ENCODE results near the gene TMEM141. TPM values are rescaled to one million over a fixed set of nuclear protein-coding genes. Genes with fewer than 3 reads are reported as not detected.
"Not testable (repeated sequence)": the region's sequence is repeated elsewhere in the genome, so short reads cannot be mapped to it uniquely, and the experiment has no call there.

TMEM141 gene
- total RNA-seq, 1 experiment from 2014 or later = 20.5 TPM

GRCh38 chr9:136753371-136754058 lies 37.6 kb upstream of the TMEM141 start:
- Histone ChIP-seq H2AFZ (ENCODE audit: low read length) (no peak overlapping the region), H3K4me1 (ENCODE audit: low read length) (no peaks in the 10 kb centered on the region), H3K9me2 (replicated peaks; ENCODE audit: insufficient read depth, low read length) (no peaks in the 10 kb centered on the region), H3K9me3 (ENCODE audit: low read length) (peaks cover 12% of the 10 kb centered on the region), H3K4me2 (ENCODE audit: low read depth, low read length, poor library complexity, severe bottlenecking) (no peak overlapping the region), H3K27ac (ENCODE audit: low read length) (no peak overlapping the region), H3K27me3 (ENCODE audit: low read length) (peaks cover 3% of the 10 kb centered on the region; the same call in 1 of the 2 replicates), H4K20me1 (ENCODE audit: insufficient read depth, low read depth, low read length) (no peaks in the 10 kb centered on the region), H3K9ac (ENCODE audit: low read length) (no peak overlapping the region), H3K36me3 (ENCODE audit: insufficient read depth, low read length) (no peaks in the 10 kb centered on the region; the same call in 1 of the 2 replicates), H3K4me3 (ENCODE audit: low read length) (no peak overlapping the region), H3K79me2 (ENCODE audit: low read length) (no peaks in the 10 kb centered on the region)
- no peak for DNase-seq

- Histone ChIP-seq H3K27ac (ENCODE audit: low read length) (no peak overlapping the region), H3K9me3 (ENCODE audit: low read length) (peaks cover 12% of the 10 kb centered on the region), H2AFZ (ENCODE audit: low read length) (no peak overlapping the region), H3K36me3 (ENCODE audit: insufficient read depth, low read length) (no peaks in the 10 kb centered on the region; the same call in 1 of the 2 replicates), H3K9me2 (replicated peaks; ENCODE audit: insufficient read depth, low read length) (no peaks in the 10 kb centered on the region), H3K79me2 (ENCODE audit: low read length) (no peaks in the 10 kb centered on the region), H4K20me1 (ENCODE audit: insufficient read depth, low read depth, low read length) (no peaks in the 10 kb centered on the region), H3K27me3 (ENCODE audit: low read length) (peaks cover 3% of the 10 kb centered on the region; the same call in 1 of the 2 replicates), H3K4me1 (ENCODE audit: low read length) (no peaks in the 10 kb centered on the region), H3K4me2 (ENCODE audit: low read depth, low read length, poor library complexity, severe bottlenecking) (no peak overlapping the region), H3K4me3 (ENCODE audit: low read length) (no peak overlapping the region), H3K9ac (ENCODE audit: low read length) (no peak overlapping the region)
- DNase-seq = no peak
Measured at GRCh38 chr9:136754059-136754572, 37.0 kb upstream of the TMEM141 start.

- no peak overlapping the region for H3K4me3 ChIP-seq (ENCODE audit: low read length)
- no peaks in the 10 kb centered on the region for H3K79me2 ChIP-seq (ENCODE audit: low read length)
- H3K9ac ChIP-seq (ENCODE audit: low read length) = no peak overlapping the region
- no peak overlapping the region for H3K4me2 ChIP-seq (ENCODE audit: low read depth, low read length, poor library complexity, severe bottlenecking)
- H2AFZ ChIP-seq (ENCODE audit: low read length) = no peak overlapping the region
- no peaks in the 10 kb centered on the region for H3K4me1 ChIP-seq (ENCODE audit: low read length)
- peaks cover 3% of the 10 kb centered on the region; the same call in 1 of the 2 replicates for H3K27me3 ChIP-seq (ENCODE audit: low read length)
- no peak for DNase-seq
- H3K9me3 ChIP-seq (ENCODE audit: low read length) = peaks cover 12% of the 10 kb centered on the region
- no peak overlapping the region for H3K27ac ChIP-seq (ENCODE audit: low read length)
- H3K36me3 ChIP-seq (ENCODE audit: insufficient read depth, low read length) = no peaks in the 10 kb centered on the region; the same call in 1 of the 2 replicates
- no peaks in the 10 kb centered on the region for H3K9me2 ChIP-seq (replicated peaks; ENCODE audit: insufficient read depth, low read length)
- H4K20me1 ChIP-seq (ENCODE audit: insufficient read depth, low read depth, low read length) = no peaks in the 10 kb centered on the region
Measured at GRCh38 chr9:136754626-136755301, 36.4 kb upstream of the TMEM141 start.

- not testable (repeated sequence) for DNase-seq; H3K36me3 ChIP-seq (ENCODE audit: insufficient read depth, low read length); H3K4me3 ChIP-seq (ENCODE audit: low read length); H3K9me2 ChIP-seq (replicated peaks; ENCODE audit: insufficient read depth, low read length); H3K4me1 ChIP-seq (ENCODE audit: low read length); H3K9ac ChIP-seq (ENCODE audit: low read length); H3K79me2 ChIP-seq (ENCODE audit: low read length); H3K27me3 ChIP-seq (ENCODE audit: low read length); H4K20me1 ChIP-seq (ENCODE audit: insufficient read depth, low read depth, low read length); H2AFZ ChIP-seq (ENCODE audit: low read length); H3K27ac ChIP-seq (ENCODE audit: low read length); H3K4me2 ChIP-seq (ENCODE audit: low read depth, low read length, poor library complexity, severe bottlenecking)
- peaks cover 12% of the 10 kb centered on the region for H3K9me3 ChIP-seq (ENCODE audit: low read length)
Measured at GRCh38 chr9:136755302-136756133, 35.6 kb upstream of the TMEM141 start.

- Histone ChIP-seq H3K4me2 (ENCODE audit: low read depth, low read length, poor library complexity, severe bottlenecking) (no peak overlapping the region), H3K27ac (ENCODE audit: low read length) (no peak overlapping the region), H3K27me3 (ENCODE audit: low read length) (peaks cover 3% of the 10 kb centered on the region; the same call in 1 of the 2 replicates), H3K9me3 (ENCODE audit: low read length) (peaks cover 12% of the 10 kb centered on the region), H2AFZ (ENCODE audit: low read length) (no peak overlapping the region), H3K4me3 (ENCODE audit: low read length) (no peak overlapping the region), H3K79me2 (ENCODE audit: low read length) (no peaks in the 10 kb centered on the region), H3K4me1 (ENCODE audit: low read length) (no peaks in the 10 kb centered on the region), H3K9me2 (replicated peaks; ENCODE audit: insufficient read depth, low read length) (no peaks in the 10 kb centered on the region), H3K9ac (ENCODE audit: low read length) (no peak overlapping the region), H4K20me1 (ENCODE audit: insufficient read depth, low read depth, low read length) (no peaks in the 10 kb centered on the region), H3K36me3 (ENCODE audit: insufficient read depth, low read length) (no peaks in the 10 kb centered on the region; the same call in 1 of the 2 replicates)
- no peak for DNase-seq
Measured at GRCh38 chr9:136756134-136756438, 35.1 kb upstream of the TMEM141 start.

GRCh38 chr9:136756836-136757235 lies 34.3 kb upstream of the TMEM141 start:
- H3K9ac ChIP-seq (ENCODE audit: low read length) = no peak overlapping the region

GRCh38 chr9:136757328-136757727 lies 33.8 kb upstream of the TMEM141 start:
- H3K4me2 ChIP-seq (ENCODE audit: low read depth, low read length, poor library complexity, severe bottlenecking) = no peak overlapping the region
- no peak overlapping the region for H3K27ac ChIP-seq (ENCODE audit: low read length)

More at GRCh38 chr9:136756836-136757235, 34.3 kb upstream of the TMEM141 start:
- Histone ChIP-seq H3K4me3 (ENCODE audit: low read length) (no peak overlapping the region), H2AFZ (ENCODE audit: low read length) (no peak overlapping the region), H3K4me2 (ENCODE audit: low read depth, low read length, poor library complexity, severe bottlenecking) (no peak overlapping the region), H3K27me3 (ENCODE audit: low read length) (no peaks in the 10 kb centered on the region; the same call in 1 of the 2 replicates), H3K79me2 (ENCODE audit: low read length) (no peaks in the 10 kb centered on the region), H3K9me3 (ENCODE audit: low read length) (peaks cover 5% of the 10 kb centered on the region), H3K4me1 (ENCODE audit: low read length) (no peaks in the 10 kb centered on the region), H3K9me2 (replicated peaks; ENCODE audit: insufficient read depth, low read length) (no peaks in the 10 kb centered on the region), H3K27ac (ENCODE audit: low read length) (no peak overlapping the region), H4K20me1 (ENCODE audit: insufficient read depth, low read depth, low read length) (no peaks in the 10 kb centered on the region), H3K36me3 (ENCODE audit: insufficient read depth, low read length) (no peaks in the 10 kb centered on the region)
- no peak for DNase-seq

GRCh38 chr9:136757751-136758140 lies 33.4 kb upstream of the TMEM141 start:
- no peak for DNase-seq
- H4K20me1 ChIP-seq (ENCODE audit: insufficient read depth, low read depth, low read length) = no peaks in the 10 kb centered on the region
- H2AFZ ChIP-seq (ENCODE audit: low read length) = no peak overlapping the region
- H3K4me1 ChIP-seq (ENCODE audit: low read length) = no peaks in the 10 kb centered on the region
- no peaks in the 10 kb centered on the region for H3K27me3 ChIP-seq (ENCODE audit: low read length)
- no peak overlapping the region for H3K9ac ChIP-seq (ENCODE audit: low read length)
- H3K27ac ChIP-seq (ENCODE audit: low read length) = no peak overlapping the region
- no peaks in the 10 kb centered on the region for H3K9me2 ChIP-seq (replicated peaks; ENCODE audit: insufficient read depth, low read length)
- H3K4me2 ChIP-seq (ENCODE audit: low read depth, low read length, poor library complexity, severe bottlenecking) = no peak overlapping the region
- H3K9me3 ChIP-seq (ENCODE audit: low read length) = no peaks in the 10 kb centered on the region; the same call in 1 of the 2 replicates
- H3K4me3 ChIP-seq (ENCODE audit: low read length) = no peak overlapping the region
- H3K79me2 ChIP-seq (ENCODE audit: low read length) = no peaks in the 10 kb centered on the region
- H3K36me3 ChIP-seq (ENCODE audit: insufficient read depth, low read length) = no peaks in the 10 kb centered on the region

More at GRCh38 chr9:136757328-136757727, 33.8 kb upstream of the TMEM141 start:
- Histone ChIP-seq H3K9ac (ENCODE audit: low read length) (no peak overlapping the region), H3K9me2 (replicated peaks; ENCODE audit: insufficient read depth, low read length) (no peaks in the 10 kb centered on the region), H2AFZ (ENCODE audit: low read length) (no peak overlapping the region), H3K27me3 (ENCODE audit: low read length) (no peaks in the 10 kb centered on the region), H3K36me3 (ENCODE audit: insufficient read depth, low read length) (no peaks in the 10 kb centered on the region), H3K4me1 (ENCODE audit: low read length) (no peaks in the 10 kb centered on the region), H3K79me2 (ENCODE audit: low read length) (no peaks in the 10 kb centered on the region), H3K9me3 (ENCODE audit: low read length) (peaks cover under 1% of the 10 kb centered on the region; the same call in 1 of the 2 replicates), H4K20me1 (ENCODE audit: insufficient read depth, low read depth, low read length) (no peaks in the 10 kb centered on the region), H3K4me3 (ENCODE audit: low read length) (no peak overlapping the region)
- no peak for DNase-seq
